ENCODE measurements around the gene ZBTB17. TPM values are rescaled to one million over a fixed set of nuclear protein-coding genes. Genes with fewer than 3 reads are reported as not detected.
A peak's percentile ranks its signal among the peaks of the same experiment; 100 is the strongest.

The ZBTB17 gene
- total and polyA plus RNA-seq, 2 of the 8 experiments (the other 6 are each of a cell fraction or from before 2014, with no cell fraction given) = 24.7 to 36.2 TPM

DNA sequence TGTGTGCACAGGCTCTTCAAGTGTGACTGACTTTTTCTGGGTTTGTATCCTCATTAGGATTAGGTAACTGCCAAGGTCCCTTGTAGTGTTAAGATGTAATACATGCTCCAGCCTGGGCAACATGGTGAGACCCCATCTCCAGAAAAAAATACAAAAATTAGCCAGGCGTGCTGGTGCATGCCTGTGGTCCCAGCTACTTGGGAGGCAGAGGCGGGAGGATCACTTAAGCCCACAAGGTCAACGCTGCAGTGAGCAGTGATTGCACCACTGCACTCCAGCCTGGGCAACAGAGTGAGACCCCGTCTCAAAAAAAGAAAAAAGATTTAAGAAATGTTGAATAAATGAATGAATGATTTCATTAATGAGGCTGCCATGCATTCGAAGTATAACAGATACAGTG lies 15.1 kb downstream of the ZBTB17 start:
- Histone ChIP-seq H3K56ac (replicated peaks; ENCODE audit: insufficient read length, low read depth, low read length) (no peak overlapping the region), H2BK5ac (ENCODE audit: low read depth, low read length) (no peak overlapping the region), H2AK5ac (ENCODE audit: low read depth, low read length) (no peak overlapping the region), H2BK120ac (replicated peaks; ENCODE audit: low read depth, low read length) (no peak overlapping the region), H2AFZ (ENCODE audit: low read length) (no peak overlapping the region), H3K23ac (ENCODE audit: insufficient read length) (no peak overlapping the region), H3K23me2 (ENCODE audit: low read depth, low read length) (no peaks in the 10 kb centered on the region; the same call in 1 of the 2 replicates), H3K4me2 (ENCODE audit: insufficient read depth in 1 of 2, low read depth in 2 of 2, low read length in 2 of 2) (no peak overlapping the region), H3K27me3 (replicated peaks in 1 of 4; ENCODE audit: control insufficient read depth in 3 of 4, extremely low read depth in 1 of 4, insufficient read depth in 3 of 4, low read length in 3 of 4) (peaks cover 0 to 3% (median under 1%) of the 10 kb centered on the region in 4 experiments; a peak in 2 of 7 replicates), H3K4me3 (ENCODE audit: extremely low read depth in 1 of 4, insufficient read depth in 2 of 4, low read depth in 3 of 4, low read length in 4 of 4) (no peak overlapping the region), H4K20me1 (replicated peaks in 1 of 2; ENCODE audit: control insufficient read depth in 1 of 2, insufficient read depth in 2 of 2, low read length in 2 of 2) (peaks cover 7 to 13% of the 10 kb centered on the region in 2 experiments), H3K18ac (ENCODE audit: extremely low read depth, low read length) (no peak overlapping the region), H3K9me3 (ENCODE audit: insufficient read depth in 2 of 2, low read depth in 1 of 2, low read length in 1 of 2) (no peaks in the 10 kb centered on the region), H3K9ac (replicated peaks in 1 of 4; ENCODE audit: extremely low read depth in 1 of 4, low read depth in 3 of 4, low read length in 3 of 4) (no peak overlapping the region), H3K79me2 (ENCODE audit: control insufficient read depth in 1 of 2, insufficient read depth in 2 of 2, low read length in 2 of 2) (peaks cover 0 to 3% of the 10 kb centered on the region in 2 experiments; a peak in 1 of 4 replicates), H3K36me3 (ENCODE audit: control insufficient read depth in 2 of 4, insufficient read depth in 4 of 4, low read length in 3 of 4) (no peaks in the 10 kb centered on the region), H2BK15ac (ENCODE audit: low read length) (no peak overlapping the region), H4K8ac (ENCODE audit: extremely low read depth, insufficient read depth, low read length) (no peak overlapping the region), H4K5ac (ENCODE audit: insufficient read length, low read depth, low read length) (no peak overlapping the region), H3K4me1 (replicated peaks in 1 of 4; ENCODE audit: control insufficient read depth in 3 of 4, insufficient read depth in 4 of 4, low read length in 3 of 4) (peaks cover 0 to 13% (median 7%) of the 10 kb centered on the region in 4 experiments; a peak in 5 of 7 replicates), H3K27ac (ENCODE audit: low read depth, low read length) (no peak overlapping the region), H2BK12ac (ENCODE audit: low read depth, low read length) (no peak overlapping the region), H3K4ac (replicated peaks; ENCODE audit: insufficient read length, low read depth, low read length) (no peak overlapping the region), H4K91ac (replicated peaks; ENCODE audit: insufficient read length, low read length) (no peak overlapping the region), H3K79me1 (ENCODE audit: low read depth, low read length) (peaks cover 3% of the 10 kb centered on the region; the same call in 1 of the 2 replicates), H2BK20ac (ENCODE audit: low read length) (no peak overlapping the region), H3K14ac (ENCODE audit: insufficient read length) (no peak overlapping the region)
- POLR2A ChIA-PET (ENCODE audit: partially characterized antibody) = interaction anchor here (2.0 kb wide), 1 partner anchor 15 kb away, joined by 10 read pairs; the partner anchor contains the start of gene ZBTB17
- TF ChIP-seq, protein P1, sequence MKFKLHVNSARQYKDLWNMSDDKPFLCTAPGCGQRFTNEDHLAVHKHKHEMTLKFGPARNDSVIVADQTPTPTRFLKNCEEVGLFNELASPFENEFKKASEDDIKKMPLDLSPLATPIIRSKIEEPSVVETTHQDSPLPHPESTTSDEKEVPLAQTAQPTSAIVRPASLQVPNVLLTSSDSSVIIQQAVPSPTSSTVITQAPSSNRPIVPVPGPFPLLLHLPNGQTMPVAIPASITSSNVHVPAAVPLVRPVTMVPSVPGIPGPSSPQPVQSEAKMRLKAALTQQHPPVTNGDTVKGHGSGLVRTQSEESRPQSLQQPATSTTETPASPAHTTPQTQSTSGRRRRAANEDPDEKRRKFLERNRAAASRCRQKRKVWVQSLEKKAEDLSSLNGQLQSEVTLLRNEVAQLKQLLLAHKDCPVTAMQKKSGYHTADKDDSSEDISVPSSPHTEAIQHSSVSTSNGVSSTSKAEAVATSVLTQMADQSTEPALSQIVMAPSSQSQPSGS (IDR thresholded peaks at IDR 0.05; ENCODE audit: low read length) = no peak
- no peak for TF ChIP-seq YY1 (IDR thresholded peaks at IDR 0.05; ENCODE audit: low read depth, low read length)
- 0 out of 2 replicates have a peak, but pooled peaks have one; percentile 38 for TF ChIP-seq KDM1A (IDR thresholded peaks at IDR 0.05; ENCODE audit: borderline replicate concordance, low read length)
- no peak for TF ChIP-seq RFX5 (IDR thresholded peaks at IDR 0.05; ENCODE audit: borderline replicate concordance, low read depth, low read length)
- no peak for TF ChIP-seq SIX5 (IDR thresholded peaks at IDR 0.05; ENCODE audit: low read depth, low read length)
- 87% methylated on average over 5 of the region's 5 CpGs; no CpG with 5 or more reads in 1 of the 2 experiments for WGBS, 2 experiments (ENCODE audit: extremely low coverage in 1 of 2, insufficient coverage in 1 of 2, insufficient read length in 1 of 2, insufficient replicate concordance in 2 of 2, low coverage in 1 of 2, low lambda C conversion rate in 2 of 2, missing lambda C conversion rate in 1 of 2)
- CTCF ChIA-PET (ENCODE audit: partially characterized antibody) = interaction anchor here (0.6 to 5.9 kb wide), 7 partner anchors 11 to 169 kb away, joined by 3 to 53 read pairs (median 4); partner anchors contain the start of gene ZBTB17
- FAIRE-seq (no peak), DNase-seq (ENCODE audit: low read depth in 1 of 2, low spot score in 2 of 2) (no peak)

Measured in H1 (cell line).